Calu3 (cell line): ENCODE data around the gene GDPD5. TPM values are rescaled to one million over a fixed set of nuclear protein-coding genes. Genes with fewer than 3 reads are reported as not detected.

Experiments
- BruUV-seq: library from RNA; stranded (reverse); fragments of 400-500 nt; replicated peaks from 2 replicates; lab custom pipeline; 2021; lab: Mats Ljungman, UMichigan
- CTCF ChIA-PET: fragments of 300-600 bp; sonication (Branson Sonifier 250); formaldehyde crosslinking; loops from one replicate; lab custom pipeline; 2022; ENCODE audit warnings: antibody characterized with exemption; lab: Charles Lee
- DNase-seq: peaks from one replicate; pipeline ENCODE4 v3.0.0; 2022
- H3K27ac Mint-ChIP-seq: one replicate; pipeline ENCODE4 v1.8.0; 2022; ENCODE audit warnings: mixed read lengths; ENCODE audit not compliant: unreplicated experiment
- H3K27me3 Mint-ChIP-seq: one replicate; pipeline ENCODE4 v1.8.0; 2022; ENCODE audit warnings: mixed read lengths; ENCODE audit not compliant: unreplicated experiment
- H3K36me3 Mint-ChIP-seq: one replicate; pipeline ENCODE4 v1.8.0; 2022; ENCODE audit warnings: mild to moderate bottlenecking, moderate library complexity, mixed read lengths; ENCODE audit not compliant: insufficient read depth, unreplicated experiment
- H3K4me1 Mint-ChIP-seq: one replicate; pipeline ENCODE4 v1.8.0; 2022; ENCODE audit warnings: mild to moderate bottlenecking, low read depth, mixed read lengths; ENCODE audit not compliant: unreplicated experiment
- H3K4me3 Mint-ChIP-seq: one replicate; pipeline ENCODE4 v1.8.0; 2022; ENCODE audit warnings: mild to moderate bottlenecking, low read depth, moderate library complexity, mixed read lengths; ENCODE audit not compliant: unreplicated experiment
- H3K9me3 Mint-ChIP-seq: one replicate; pipeline ENCODE4 v1.8.0; 2022; ENCODE audit warnings: low read depth, mixed read lengths; ENCODE audit not compliant: unreplicated experiment
- intact Hi-C: fragments of 100-400 bp; cut with micrococcal nuclease; formaldehyde crosslinking; loops from one replicate; pipeline ENCODE4 v1.10.0; 2022; ENCODE audit not compliant: unreplicated experiment
- total RNA-seq: library from RNA; stranded (reverse); gene quantifications from 2 replicates; pipeline ENCODE4 v1.2.3, GENCODE V29; 2022
- TF ChIP-seq, protein P1 (sequence below): fragments of 200-600 bp; IDR thresholded peaks from one replicate; pipeline ENCODE4 v1.8.0; 2022; ENCODE audit warnings: antibody characterized with exemption; ENCODE audit not compliant: unreplicated experiment

Gene GDPD5
- total RNA-seq, 1 experiment from 2014 or later = 7.0 TPM

DNA sequence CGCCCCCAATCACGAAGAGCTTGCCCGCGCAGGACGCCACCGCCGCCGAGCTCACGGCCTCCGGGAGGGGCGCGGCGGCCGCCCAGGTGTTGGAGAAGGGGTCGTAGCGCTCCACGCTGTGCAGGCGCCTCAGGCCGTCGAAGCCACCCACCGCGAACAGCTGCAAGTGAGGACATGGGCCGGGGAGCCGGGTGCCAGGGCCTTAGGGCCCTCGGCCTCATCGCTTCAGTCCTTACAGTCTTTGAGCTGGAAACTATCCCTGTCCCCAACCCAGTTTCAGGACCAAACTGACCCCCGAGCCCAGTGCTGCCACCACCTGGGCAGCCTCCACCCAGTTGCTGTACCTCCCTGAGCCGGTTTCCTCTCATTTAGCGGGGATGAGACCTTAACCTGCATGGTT is 100.3 kb downstream of the GDPD5 start:
- TF ChIP-seq, protein P1, sequence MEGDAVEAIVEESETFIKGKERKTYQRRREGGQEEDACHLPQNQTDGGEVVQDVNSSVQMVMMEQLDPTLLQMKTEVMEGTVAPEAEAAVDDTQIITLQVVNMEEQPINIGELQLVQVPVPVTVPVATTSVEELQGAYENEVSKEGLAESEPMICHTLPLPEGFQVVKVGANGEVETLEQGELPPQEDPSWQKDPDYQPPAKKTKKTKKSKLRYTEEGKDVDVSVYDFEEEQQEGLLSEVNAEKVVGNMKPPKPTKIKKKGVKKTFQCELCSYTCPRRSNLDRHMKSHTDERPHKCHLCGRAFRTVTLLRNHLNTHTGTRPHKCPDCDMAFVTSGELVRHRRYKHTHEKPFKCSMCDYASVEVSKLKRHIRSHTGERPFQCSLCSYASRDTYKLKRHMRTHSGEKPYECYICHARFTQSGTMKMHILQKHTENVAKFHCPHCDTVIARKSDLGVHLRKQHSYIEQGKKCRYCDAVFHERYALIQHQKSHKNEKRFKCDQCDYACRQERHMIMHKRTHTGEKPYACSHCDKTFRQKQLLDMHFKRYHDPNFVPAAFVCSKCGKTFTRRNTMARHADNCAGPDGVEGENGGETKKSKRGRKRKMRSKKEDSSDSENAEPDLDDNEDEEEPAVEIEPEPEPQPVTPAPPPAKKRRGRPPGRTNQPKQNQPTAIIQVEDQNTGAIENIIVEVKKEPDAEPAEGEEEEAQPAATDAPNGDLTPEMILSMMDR = peak; percentile 9
- Mint-ChIP-seq H3K4me1 (peaks cover 25% of the 10 kb centered on the region), H3K4me3 (no peak overlapping the region), H3K27ac (no peak overlapping the region), H3K27me3 (peaks cover 19% of the 10 kb centered on the region), H3K9me3 (no peaks in the 10 kb centered on the region), H3K36me3 (peaks cover 21% of the 10 kb centered on the region)
- intact Hi-C loops = no loop called here
- CTCF ChIA-PET = no interaction called here
- no TSS peak for BruUV-seq
- no peak for DNase-seq

DNA sequence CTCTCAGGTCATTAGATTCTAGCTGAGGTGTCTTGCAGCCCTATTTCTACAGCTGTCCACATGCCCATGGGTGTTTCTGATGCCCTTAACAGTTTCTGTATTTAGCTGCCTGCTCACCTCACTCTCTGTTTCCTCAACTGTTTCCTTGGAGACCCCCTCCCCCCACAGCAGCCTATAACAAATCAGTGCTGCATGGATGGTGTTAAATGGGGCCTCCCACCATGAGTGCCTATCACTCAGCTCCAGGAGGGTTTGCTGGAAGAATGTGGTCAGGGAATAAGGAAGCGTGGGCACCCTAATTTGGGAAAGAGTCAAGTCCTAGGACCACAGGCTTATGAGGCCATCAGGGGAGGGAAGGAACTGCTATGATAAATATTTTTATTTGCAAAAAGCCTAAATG is 101.3 kb downstream of the GDPD5 start:
- intact Hi-C loops = no loop called here
- Mint-ChIP-seq H3K9me3 (no peaks in the 10 kb centered on the region), H3K4me3 (no peak overlapping the region), H3K27me3 (peaks cover 9% of the 10 kb centered on the region), H3K36me3 (peaks cover 19% of the 10 kb centered on the region), H3K4me1 (peaks cover 27% of the 10 kb centered on the region), H3K27ac (no peak overlapping the region)
- no TSS peak for BruUV-seq
- no peak for DNase-seq
- TF ChIP-seq, protein P1 = no peak
- CTCF ChIA-PET = interaction anchor here (0.7 to 1.2 kb wide), 2 partner anchors 9 to 44 kb away, joined by 3 to 6 read pairs; no protein-coding TSS in a partner anchor

DNA sequence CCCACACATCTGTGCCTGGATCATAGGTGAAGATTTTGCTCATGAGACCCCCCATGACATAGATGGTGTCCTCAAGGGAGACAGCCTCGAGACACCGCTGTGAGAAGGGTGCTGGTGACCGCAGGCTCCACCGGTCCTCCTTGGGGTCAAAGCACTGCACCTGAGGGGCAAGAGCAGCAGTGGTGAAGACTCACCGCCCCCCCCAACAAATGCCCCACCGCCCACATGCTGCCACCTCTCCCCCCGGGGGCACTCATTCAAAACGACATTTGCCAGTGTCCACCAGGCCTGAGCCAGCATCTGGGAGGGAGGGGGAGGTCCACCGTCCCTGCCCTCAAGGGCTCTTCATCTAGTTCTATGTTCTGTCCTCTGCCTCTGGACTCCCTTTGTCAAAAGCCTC is 102.0 kb downstream of the GDPD5 start:
- DNase-seq = no peak
- TF ChIP-seq, protein P1 = no peak
- intact Hi-C loops = no loop called here
- Mint-ChIP-seq H3K9me3 (no peaks in the 10 kb centered on the region), H3K27me3 (peaks cover 2% of the 10 kb centered on the region), H3K27ac (no peak overlapping the region), H3K4me3 (no peak overlapping the region), H3K36me3 (peaks cover 12% of the 10 kb centered on the region), H3K4me1 (peaks cover 27% of the 10 kb centered on the region)
- no TSS peak for BruUV-seq
- CTCF ChIA-PET = interaction anchor here (0.7 to 1.2 kb wide), 2 partner anchors 8 to 43 kb away, joined by 3 to 6 read pairs; no protein-coding TSS in a partner anchor

DNA sequence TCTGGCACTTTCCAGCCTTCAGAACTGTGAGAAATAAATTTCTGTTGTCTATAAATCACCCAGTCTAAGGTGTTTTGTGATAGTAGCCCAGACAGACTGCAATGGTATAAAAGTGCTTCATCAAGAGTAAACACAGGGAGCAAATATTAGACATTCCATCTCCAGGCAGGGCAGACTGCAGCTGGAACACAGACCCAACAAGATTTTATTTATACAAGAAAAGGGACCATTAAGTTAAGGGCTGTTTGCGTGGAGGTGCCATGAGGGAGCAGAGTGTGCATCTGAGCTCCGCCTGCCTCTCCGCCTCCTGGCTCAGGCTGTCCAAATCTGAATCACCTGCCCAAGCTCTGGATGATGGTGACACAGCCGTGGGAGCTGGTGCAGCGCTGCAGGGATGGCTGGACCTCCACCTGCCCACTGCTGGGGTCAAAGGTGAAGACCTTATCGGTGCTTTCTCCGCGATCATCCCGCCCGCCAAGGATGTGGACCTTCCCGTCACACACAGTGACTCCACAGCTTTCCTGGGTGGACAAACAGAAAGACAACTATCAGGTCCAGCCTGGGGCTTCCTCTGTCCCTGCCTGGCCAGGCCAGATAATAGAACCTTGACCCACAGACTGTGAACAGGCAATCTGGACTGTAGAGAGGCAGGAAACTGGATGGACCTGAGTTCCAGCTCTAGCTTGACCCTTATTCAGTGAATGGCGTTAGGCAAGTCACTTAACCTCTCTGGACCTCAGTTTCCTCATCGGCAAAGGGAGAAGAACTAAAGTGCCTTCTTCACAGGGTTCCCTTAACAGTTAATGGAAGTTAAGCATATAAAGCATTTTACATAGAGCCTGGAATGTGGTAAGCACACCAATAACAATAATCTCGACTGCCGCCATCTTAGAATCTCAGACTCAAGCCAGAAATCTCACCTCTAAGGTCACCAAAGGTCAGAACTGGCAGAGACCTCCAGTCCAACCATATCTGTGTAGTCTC is 103.2 kb downstream of the GDPD5 start:
- TF ChIP-seq, protein P1 = no peak
- Mint-ChIP-seq H3K36me3 (peaks cover 5% of the 10 kb centered on the region), H3K4me3 (no peak overlapping the region), H3K4me1 (peaks cover 27% of the 10 kb centered on the region), H3K27me3 (no peaks in the 10 kb centered on the region), H3K27ac (no peak overlapping the region), H3K9me3 (no peaks in the 10 kb centered on the region)
- CTCF ChIA-PET = interaction anchor here (0.5 kb wide), 1 partner anchor 96 kb away, joined by 5 read pairs; no protein-coding TSS in a partner anchor
- no TSS peak for BruUV-seq
- peak; percentile 34 for DNase-seq
- intact Hi-C loops = no loop called here
